CD4-positive, alpha-beta T cell treated with Interleukin-4 for 1 hour (primary cell): Measurements from ENCODE around the gene CDK9.

Experiments
- DNase-seq, 2 donors: peaks; one replicate each; pipeline ENCODE4 v3.0.0-alpha.2; 2020 to 2022

CDK9 gene

DNA sequence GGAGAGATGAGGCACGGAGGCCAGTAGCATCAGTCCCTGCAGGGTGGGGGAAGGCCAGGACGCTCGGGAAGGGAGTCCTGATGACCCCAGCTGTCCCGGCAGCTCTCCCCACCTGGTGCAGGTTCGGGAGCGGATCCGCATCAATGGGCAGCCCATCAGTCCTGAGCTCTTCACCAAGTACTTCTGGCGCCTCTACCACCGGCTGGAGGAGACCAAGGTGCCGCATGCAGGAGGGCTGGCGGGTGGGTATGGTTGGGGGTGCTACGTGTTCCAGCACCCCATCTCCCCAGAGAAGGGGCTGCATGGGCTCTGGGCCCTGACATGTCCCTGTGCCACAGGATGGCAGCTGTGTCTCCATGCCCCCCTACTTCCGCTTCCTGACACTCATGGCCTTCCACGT is 21.0 kb downstream of the CDK9 start:
- no peak for DNase-seq

DNA sequence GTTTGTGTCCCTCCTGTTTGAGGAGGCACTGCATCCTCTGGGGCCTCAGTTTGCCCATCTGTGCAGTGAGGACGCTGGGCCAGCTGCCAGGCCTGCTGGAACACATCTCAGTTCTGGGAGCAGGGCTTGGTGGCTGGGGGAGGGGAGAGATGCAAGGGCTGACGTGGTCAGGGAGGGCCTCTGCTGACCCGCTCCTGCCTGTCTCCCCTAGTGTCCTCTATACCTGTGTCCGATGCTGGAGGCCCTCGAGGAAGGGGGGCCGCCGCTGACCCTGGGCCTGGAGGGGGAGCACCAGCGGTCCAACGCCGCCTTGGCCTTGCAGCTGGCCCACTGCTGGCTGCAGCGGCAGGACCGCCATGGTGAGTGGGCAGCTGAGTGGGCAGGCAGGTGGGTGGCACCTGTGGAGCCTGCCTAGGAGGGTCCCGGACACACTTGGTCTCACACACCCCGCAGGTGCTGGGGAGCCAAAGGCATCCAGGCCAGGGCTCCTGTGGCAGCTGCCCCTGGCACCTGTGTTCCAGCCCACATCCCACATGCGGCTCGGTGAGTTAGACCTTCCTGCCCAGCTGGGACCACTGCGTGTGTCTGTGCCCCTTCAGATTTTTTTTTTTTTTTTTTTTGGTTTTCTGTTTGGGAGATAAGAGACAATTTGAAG is 22.6 kb downstream of the CDK9 start:
- no peak for DNase-seq

DNA sequence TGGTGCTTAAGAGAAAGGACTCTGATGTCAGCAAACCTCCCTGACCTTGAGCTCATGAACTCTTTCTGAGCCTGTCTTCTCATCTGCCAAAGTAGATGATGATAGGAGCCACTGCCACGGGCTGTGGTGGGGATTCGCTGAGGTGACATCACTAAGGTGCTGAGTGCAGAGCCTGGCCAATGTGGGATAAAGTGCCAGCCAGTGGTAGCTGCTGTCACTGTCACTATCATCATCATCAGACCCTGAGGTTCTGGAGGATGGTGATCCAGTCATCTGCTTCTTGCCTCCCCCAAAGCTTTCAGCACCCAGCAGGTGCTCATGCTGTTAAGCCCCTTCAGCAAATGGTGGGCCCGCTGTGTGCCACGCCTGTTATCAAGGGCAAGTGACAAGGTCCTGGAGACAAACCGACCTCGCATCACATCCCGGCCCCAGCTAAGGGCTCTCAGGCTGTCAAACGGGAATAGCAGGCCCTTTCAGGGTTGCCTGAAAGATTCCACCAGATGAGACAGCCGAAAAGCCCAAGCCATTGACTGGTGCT is 23.2 kb downstream of the CDK9 start:
- DNase-seq = no peak

DNA sequence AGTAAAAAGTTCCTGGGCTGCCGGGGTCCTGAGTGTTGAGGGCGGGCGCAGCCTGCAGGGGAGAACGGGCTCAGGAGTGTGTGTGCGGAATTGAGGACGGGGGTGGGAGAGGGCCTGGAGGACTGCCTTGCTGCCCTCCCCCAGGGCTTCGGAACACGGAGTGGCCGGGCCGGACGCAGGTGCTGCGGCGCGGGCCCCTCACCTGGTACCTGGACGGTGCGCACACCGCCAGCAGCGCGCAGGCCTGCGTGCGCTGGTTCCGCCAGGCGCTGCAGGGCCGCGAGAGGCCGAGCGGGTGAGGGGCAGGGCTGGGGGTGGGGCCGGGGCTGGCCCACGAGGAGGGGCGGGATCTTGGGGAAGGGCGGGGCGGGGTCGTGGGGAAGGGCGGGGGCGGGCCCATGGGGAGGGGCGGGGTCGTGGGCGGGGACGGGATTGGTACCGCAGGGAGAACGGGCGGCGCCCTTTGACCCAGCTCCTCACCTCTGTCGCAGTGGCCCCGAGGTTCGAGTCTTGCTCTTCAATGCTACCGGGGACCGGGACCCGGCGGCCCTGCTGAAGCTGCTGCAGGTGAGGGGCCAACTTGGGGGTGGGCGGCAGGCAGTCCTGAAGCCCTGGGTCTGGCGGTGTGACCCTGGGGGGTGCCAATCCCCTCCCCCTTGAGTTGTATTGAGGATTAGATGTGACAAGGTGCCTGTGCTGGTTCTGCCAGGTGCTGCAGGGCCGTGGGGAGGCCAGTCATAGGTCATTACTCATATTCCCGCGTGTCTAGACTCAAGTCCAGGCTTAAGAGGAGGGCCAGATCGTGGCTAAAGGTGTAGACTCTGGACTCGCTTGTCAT is 23.9 kb downstream of the CDK9 start:
- DNase-seq = no peak

DNA sequence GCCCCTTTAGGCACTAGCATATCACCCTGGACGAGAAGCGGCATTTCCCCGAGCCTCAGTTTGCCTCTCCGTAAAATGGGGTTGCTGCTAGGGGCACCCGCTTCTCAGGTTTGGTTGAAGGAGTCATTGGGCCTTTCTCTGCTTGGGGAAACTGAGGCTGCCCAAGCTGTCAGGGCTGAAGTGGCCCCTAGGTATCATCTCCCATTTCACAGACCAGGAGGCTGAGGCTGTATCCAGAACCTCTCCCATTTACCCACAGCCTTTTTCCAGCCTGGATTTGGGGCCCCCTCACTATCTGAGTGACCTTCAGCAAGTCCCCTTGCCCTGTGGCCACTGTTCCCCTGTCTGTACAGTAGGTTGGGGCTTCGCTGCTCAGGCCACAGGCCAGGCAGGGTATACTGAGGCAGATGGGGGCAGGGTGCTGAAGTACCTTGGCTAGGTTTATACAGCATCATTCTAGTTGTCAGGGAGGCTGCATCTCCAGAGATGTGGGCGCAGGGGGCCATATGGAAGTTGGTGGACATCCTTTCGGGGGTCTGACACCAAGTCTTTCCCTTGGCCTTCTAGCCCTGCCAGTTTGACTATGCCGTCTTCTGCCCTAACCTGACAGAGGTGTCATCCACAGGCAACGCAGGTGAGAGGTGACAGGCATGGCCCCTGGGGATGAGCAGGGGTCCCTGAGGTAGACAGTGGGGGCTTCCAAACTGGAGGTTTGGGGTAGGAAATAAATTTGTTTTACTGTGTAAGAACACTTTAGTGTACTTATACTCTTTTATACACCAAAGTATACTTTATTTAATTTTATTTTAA is 24.7 kb downstream of the CDK9 start:
- no peak for DNase-seq

DNA sequence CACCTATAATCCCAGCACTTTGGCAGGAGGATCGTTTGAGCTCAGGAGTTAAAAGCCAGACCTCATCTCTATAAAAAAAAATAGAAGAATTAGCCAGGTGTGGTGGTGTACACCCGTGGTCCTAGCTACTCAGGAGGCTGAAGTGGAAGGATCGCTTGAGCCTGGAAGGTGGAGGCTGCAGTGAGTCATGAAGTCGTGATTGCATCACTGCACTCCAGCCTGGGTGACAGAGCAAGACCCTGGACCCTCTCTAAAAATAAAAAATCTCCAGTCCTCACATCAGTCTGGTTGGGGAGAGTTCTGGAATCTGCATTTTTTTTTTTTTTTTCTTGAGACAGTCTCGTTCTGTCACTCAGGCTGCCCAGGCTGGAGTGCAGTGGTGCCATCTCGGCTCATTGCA is 26.2 kb downstream of the CDK9 start:
- DNase-seq = no peak

DNA sequence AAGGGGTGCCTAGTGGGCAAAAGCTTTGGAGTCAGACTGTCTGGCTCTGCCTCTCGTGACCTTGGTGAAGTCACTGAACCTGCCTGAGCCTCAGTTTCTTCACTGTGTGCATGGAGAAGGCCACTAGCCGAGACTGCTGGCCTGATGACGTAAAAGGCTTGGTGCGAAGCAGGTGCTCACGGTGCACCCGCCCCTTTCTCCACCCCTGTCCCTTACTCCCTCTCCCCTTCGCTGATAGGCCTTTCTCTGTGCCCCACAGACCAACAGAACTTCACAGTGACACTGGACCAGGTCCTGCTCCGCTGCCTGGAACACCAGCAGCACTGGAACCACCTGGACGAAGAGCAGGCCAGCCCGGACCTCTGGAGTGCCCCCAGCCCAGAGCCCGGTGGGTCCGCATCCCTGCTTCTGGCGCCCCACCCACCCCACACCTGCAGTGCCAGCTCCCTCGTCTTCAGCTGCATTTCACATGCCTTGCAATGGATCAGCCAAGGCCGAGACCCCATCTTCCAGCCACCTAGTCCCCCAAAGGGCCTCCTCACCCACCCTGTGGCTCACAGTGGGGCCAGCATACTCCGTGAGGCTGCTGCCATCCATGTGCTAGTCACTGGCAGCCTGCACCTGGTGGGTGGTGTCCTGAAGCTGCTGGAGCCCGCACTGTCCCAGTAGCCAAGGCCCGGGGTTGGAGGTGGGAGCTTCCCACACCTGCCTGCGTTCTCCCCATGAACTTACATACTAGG is 27.3 kb downstream of the CDK9 start:
- DNase-seq = no peak

DNA sequence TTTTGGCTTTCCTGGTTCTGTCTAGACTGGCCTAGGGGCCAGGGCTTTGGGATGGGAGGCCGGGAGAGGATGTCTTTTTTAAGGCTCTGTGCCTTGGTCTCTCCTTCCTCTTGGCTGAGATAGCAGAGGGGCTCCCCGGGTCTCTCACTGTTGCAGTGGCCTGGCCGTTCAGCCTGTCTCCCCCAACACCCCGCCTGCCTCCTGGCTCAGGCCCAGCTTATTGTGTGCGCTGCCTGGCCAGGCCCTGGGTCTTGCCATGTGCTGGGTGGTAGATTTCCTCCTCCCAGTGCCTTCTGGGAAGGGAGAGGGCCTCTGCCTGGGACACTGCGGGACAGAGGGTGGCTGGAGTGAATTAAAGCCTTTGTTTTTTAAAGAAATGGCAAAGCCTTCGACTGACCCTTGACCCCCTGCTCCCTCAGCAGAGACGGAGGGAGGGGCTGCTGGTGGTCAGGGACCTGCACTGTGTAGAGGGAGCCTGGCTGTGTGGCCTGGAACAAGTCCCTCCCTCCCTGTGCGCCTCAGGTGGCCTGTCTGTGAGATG is 27.9 kb downstream of the CDK9 start:
- no peak for DNase-seq

DNA sequence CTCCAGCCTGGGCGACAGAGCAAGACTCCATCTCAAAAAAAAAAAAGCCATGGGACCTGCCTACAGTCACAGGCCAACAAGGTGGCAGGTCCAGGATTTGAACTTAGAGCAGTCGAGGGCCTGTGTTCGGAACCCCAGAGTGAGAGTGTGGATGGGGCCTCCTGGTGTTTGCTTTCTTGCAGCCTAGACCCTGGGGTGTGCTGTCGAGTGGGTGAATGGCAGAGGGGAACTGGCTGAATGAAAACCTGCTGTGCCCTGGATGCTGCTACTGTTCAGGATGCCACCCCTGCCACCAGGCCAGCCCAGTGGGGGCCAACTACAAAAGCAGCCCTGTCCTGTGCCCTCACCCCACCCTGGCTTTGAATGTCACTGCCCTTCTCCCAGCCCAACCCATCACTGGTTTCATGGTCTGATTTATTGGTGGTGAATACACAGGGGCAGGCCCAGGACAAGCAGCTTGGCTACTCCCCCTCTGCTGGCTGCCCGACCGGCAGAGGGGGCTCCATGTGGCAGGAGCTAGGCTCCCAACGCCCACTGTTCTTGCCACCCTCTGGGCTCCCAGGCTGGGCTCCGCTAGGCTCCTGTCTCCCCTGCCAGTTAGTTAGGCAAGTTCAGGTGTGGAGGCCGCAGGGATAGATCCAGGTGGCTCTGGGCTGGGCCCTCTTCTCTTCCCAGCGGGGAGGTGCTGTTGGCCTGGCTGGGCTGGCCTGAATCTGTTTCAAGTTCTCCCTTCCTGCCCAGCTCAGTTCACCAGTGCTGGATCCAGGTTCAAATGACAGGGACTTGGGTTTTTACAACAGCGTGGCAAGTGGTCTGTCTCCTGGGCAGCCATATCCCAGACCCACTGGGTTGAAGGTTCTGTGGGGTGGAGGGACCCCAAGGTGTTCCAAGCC is 29.0 kb downstream of the CDK9 start:
- DNase-seq = no peak

DNA sequence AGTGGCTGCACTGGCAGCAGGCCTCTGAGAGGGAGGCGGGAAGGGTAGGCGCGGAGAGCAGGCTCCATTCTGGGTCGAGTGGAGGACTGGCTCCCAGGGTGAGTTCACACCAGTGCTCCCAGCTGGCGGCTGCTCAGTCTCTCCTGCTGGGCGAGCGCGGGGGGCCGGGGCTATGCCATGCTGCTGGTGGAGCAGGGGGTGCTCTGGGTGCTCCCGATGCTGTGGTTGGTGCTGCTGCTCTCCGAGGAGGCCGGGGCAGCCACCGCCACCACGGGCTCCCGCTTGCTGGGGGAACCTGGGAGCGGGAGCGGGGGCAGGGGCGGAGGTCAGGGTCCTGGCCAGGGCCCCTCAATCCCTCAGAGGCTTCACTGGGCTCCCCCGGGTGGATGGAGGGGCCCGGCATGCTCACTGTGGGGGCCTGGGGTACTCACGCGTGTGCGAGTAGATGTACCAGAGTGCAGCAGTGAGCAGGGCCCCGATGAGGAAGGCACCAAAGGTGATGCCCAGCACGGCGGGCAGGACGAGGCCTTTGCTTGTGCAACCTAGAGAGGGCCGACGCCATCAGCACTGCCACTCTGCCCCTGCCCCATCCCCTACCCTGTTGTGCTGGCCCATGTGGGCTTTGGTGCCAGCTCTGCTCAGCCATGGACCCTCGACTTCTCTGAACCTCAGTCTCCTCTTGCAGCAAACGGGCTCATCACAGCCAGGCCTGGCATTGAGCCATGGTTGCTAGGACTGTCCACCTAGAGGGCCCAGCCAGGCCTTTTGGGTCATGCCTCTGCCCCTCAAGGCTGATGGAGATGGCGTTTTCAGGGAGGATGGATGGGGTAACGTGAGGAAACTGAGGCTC is 29.9 kb downstream of the CDK9 start:
- DNase-seq = no peak

DNA sequence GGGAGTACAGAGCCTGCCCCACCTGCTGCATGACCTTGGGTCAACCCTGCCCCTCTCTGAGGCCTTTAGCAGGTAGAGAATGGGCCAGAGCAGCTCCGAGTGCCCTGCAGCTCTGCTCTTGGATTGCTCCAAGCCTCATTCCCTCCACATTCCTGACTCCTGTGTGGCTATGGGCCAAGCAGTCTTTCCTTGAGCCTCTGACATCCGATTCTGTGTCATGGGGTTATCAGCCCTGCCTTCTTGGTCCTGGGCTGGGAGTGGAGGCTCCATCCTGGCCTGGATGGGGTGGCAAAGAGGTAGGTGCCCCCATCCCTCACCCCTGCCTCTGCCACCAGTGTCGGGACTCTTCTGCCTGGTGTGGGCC is 30.5 kb downstream of the CDK9 start:
- no peak for DNase-seq

DNA sequence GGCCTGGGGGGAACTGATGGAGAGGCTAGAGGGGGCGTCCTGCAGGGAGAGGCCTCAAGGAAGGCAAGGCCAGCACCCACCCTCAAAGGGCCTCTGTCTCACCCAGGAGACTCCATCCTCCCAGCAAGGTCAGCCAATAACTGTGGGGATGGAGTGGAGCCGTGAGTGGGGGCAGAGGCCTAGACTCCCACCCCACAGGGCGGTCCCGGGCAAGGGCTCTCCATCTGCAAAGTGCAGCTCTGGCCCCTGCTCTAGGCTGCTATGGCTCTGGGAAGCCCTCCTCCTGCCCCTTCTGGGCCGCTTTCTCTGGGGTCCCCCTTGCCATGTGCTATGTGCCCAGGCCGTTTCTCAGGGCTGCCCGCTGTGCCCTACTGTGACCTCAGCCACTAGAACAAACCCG is 30.9 kb downstream of the CDK9 start:
- no peak for DNase-seq

DNA sequence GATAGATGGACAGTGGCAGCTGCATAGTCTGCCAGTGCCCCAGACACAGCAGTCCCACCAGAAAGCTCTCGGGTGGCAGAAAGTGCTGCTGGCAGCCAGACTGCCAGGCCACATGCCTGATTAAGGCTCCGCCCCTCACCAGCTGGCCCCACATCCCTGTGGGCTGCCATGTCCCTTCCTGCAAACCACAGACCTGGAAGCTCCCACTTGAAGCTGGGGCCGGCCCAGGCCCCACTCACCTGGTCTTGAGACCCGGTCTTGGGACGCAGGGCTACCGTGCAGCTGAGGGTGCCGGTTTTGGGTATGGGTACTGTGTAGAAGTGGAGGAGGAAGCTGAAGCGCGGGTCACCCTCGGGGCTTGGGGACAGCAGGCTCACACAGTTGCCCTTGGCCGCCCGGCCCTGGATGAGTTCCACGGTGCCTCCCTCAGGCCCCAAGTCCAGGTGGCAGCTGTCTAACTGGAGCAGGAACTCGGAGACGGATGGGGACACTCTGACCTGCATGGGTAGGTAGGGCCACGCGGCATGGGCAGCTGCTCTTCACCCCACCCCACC is 32.1 kb downstream of the CDK9 start:
- DNase-seq = no peak

DNA sequence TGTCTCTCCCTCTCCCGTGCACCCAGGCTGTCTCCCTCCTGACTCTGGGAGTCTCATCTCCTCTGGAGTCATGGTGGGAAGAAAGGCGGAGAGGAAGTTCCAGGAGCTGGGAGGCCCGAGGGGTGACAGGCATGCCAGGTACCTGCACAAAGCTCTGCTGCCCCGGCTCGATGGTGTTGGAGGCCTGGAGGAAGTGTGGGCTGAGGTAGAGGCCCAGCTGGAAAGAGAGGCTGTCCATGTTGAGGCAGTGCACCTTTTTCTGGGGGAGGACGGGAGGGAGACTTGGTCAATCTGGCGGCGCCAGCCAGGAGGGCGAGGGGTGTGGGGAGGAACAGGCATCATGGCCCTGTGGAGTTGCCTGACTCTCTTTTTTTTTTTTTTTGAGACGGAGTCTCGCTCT is 32.7 kb downstream of the CDK9 start:
- DNase-seq = no peak

DNA sequence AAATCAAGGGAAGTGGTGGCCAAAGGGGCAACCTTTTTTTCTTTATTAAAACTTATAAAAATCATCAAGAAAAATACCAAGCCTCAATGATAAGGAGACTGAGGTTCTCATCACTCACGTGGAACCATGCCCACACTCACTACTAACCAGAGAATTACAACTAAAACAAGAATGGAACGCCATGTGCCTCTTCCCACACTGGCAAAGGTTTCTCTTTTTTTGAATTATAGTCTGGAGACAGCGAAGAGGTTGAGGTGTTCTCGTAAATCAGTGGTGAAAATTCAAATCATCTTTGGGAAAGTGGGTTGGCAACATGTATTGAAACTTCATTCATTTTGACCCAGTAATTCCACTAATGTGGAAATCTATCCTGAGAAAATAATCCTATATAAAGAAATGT is 36.3 kb downstream of the CDK9 start:
- DNase-seq = no peak

DNA sequence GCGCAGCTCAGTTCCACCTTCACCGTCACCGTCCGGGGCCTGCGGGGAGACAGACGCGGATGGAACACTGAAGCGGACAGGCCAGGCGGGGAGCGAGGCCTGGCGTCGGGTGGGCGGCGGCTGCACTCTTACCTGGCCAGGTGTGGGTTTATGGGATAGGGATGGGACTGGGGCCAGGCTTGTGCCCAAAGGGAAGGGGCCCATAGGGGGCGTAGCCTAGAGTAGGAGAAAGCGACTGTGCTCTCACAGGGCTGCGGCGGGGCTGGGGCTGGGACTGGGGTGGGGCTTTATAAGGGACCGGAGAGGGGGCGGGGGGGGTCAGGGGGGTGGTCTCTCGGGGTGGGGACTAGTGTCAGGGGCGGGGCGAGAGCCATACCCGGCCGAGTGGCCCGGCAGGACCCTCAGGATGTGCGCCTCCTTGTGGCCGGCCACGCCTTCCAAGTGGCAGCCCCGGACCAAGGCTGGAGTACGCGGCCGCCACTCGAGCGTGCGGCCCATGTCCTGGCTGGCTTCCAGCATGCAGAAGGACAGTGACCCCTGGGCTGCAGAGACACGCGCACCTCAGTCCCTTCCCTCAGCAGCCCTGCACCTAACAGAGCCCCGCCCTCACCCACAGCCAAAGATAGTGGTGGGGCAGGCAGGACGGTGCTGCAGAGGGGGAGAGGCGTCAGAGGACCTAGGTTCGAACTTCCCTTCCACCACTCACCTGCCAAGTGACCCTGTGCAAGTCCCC is 39.7 kb downstream of the CDK9 start:
- DNase-seq = no peak

DNA sequence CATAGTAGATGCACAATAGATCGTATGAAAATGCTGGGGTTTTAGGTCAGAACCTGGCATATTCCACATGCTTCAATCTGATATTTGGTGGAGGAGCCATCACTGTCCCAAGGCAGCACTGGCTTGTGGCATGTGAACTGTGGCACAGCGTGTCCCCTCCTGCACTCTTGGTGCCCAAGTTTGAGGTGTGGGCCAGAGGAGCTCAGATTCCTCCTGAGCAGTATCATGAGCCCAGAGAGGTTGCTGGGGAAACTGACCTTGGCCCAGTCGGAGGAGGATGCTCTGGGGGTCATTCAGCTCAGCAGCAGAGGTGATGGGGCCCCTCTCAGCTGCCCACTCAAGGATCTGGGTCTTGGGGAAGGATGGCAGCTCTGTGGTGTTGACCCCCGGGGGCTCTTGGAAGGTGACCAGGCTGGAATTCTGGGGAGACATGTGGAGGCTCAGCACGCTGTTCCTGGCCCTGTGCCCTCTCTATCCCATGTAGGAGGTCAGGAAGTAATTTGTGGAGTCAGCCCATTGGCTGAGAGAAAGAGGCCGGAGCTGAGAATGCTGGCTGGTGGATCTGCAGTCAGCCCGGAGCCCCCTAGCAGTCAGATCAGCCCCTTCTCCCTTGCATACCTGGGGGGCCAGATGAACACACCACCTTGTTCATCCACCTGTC is 40.5 kb downstream of the CDK9 start:
- DNase-seq = no peak

DNA sequence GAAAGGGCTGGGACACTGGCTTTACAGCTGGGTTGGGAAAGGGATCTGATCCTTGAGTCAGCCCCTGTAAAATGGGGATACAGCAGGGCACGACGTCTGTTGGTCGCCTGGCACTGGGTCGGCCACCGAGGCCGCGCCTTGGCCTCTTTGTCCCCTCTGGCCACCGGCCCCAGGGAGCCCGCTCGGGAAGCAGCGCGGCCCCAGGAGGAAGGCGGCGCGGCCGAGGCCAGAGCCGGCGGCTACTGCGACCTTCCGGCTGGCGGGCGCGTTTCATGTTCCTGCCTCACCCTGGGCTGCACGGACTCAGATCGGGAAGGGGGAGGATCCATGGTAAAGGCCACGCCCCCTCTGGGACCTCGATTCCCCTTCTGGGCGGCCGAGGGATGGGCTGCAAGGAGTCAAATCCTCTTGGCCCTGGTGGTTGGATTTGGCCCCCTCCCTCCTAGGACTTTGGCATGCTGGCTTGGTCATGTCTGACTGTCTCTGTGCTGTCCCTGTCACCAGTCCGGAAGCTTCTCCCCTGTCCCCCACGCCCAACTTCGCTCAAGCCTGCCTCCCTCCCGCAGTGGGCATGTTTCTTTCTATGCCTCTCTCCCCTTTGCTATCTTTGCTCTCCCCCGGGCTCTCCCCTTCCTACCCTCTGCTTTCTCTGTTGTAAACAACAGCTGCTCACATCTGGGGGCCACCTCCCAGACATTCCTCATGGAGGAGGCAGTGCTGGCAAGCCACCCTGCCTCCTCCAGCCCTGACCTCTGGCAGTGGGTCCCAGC is 42.6 kb downstream of the CDK9 start:
- peak in 1 of 2 donors; percentile 15 for DNase-seq
